Measurements from ENCODE around the gene SLC39A10. TPM values are rescaled to one million over a fixed set of nuclear protein-coding genes. Genes with fewer than 3 reads are reported as not detected.

SLC39A10 gene
- total and polyA plus RNA-seq, 9 of the 15 experiments (the other 6 are each of a cell fraction or from before 2014, with no cell fraction given) = 12.5 to 40.1 (median 23.1) TPM

DNA sequence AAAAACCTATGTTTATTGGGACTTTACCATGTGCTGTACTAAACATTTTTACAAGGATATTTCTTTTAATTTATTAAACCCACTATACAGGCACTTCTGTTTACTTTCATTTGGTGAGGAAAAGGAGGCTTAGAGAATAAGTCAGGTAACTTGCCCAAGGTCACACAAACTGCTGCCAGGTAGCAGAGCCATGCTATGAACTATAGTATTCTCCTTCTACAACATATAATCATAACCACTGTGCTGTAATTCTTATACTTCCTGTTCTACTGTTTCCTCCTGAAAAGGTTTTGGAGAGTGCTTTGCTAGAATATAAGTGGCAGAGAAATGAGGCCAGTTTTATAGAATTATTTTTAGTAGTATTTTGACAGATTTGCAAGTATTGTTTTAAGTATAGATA, 29.5 kb downstream of the SLC39A10 start:
- Histone ChIP-seq H3K4me1 (replicated peaks in 1 of 2; ENCODE audit: control insufficient read depth in 2 of 2, insufficient read depth in 2 of 2, low read length in 2 of 2) (no peaks in the 10 kb centered on the region), H3K27me3 (ENCODE audit: control insufficient read depth in 2 of 2, insufficient read depth in 2 of 2, low read length in 2 of 2) (no peaks in the 10 kb centered on the region), H3K9me3 (replicated peaks; ENCODE audit: control insufficient read depth, insufficient read depth, low read depth, low read length) (no peaks in the 10 kb centered on the region), H3K9ac (ENCODE audit: insufficient read depth in 1 of 2, low read depth in 2 of 2, low read length in 2 of 2) (no peak overlapping the region), H4K20me1 (replicated peaks; ENCODE audit: control insufficient read depth, insufficient read depth, low read length) (no peaks in the 10 kb centered on the region), H3K9me1 (ENCODE audit: control insufficient read depth, insufficient read depth, low read length) (no peaks in the 10 kb centered on the region), H3K79me2 (ENCODE audit: control insufficient read depth, insufficient read depth, low read length) (no peaks in the 10 kb centered on the region; the same call in 2 of the 3 replicates), H3K36me3 (ENCODE audit: control insufficient read depth, insufficient read depth, low read length) (peaks cover 19% of the 10 kb centered on the region; the same call in 2 of the 3 replicates), H2AFZ (ENCODE audit: low read depth, low read length) (no peak overlapping the region), H3K4me3 (no peak overlapping the region), H3K27ac (ENCODE audit: extremely low read depth, low read depth, low read length) (no peak overlapping the region), H3K4me2 (ENCODE audit: insufficient read depth, low read length) (no peak overlapping the region)
- BruUV-seq (replicated peaks) = no TSS peak
- FAIRE-seq (no peak), ATAC-seq (no peak; the same call in 2 of the 3 replicates), DNase-seq (ENCODE audit: extremely low read depth in 1 of 4, low spot score in 3 of 4) (no peak)
- intact Hi-C loops (cut with micrococcal nuclease) = no loop called here
- in situ Hi-C loops (cut with MboI) = no loop called here
- POLR2A ChIA-PET = no interaction called here
- CTCF ChIA-PET (ENCODE audit: low intra/inter-chr PET ratio) = no interaction called here
- TF ChIP-seq ZNF764 (CRISPR knock-in tag; IDR thresholded peaks at IDR 0.05; ENCODE audit: low read depth) (no peak), HMG20B (CRISPR knock-in tag; IDR thresholded peaks at IDR 0.05) (no peak), EHMT2 (IDR thresholded peaks at IDR 0.05) (no peak), NCOA4 (IDR thresholded peaks at IDR 0.05; ENCODE audit: partially characterized antibody) (no peak), SRSF9 (IDR thresholded peaks at IDR 0.05; ENCODE audit: borderline replicate concordance, low read depth, low read length) (no peak), ZNF79 (CRISPR knock-in tag; IDR thresholded peaks at IDR 0.05; ENCODE audit: low read depth) (no peak), ZNF830 (CRISPR knock-in tag; IDR thresholded peaks at IDR 0.05) (no peak), TRIM24 (IDR thresholded peaks at IDR 0.05) (no peak), ESRRB (CRISPR knock-in tag; IDR thresholded peaks at IDR 0.05; ENCODE audit: borderline replicate concordance) (no peak), CEBPB (tag; IDR thresholded peaks at IDR 0.05) (no peak), MXI1 (IDR thresholded peaks at IDR 0.05; ENCODE audit: low read depth, low read length) (no peak), RBM14 (IDR thresholded peaks at IDR 0.05; ENCODE audit: borderline replicate concordance, insufficient read depth, low read depth, low read length) (no peak)
- TF ChIP-seq, protein P1, sequence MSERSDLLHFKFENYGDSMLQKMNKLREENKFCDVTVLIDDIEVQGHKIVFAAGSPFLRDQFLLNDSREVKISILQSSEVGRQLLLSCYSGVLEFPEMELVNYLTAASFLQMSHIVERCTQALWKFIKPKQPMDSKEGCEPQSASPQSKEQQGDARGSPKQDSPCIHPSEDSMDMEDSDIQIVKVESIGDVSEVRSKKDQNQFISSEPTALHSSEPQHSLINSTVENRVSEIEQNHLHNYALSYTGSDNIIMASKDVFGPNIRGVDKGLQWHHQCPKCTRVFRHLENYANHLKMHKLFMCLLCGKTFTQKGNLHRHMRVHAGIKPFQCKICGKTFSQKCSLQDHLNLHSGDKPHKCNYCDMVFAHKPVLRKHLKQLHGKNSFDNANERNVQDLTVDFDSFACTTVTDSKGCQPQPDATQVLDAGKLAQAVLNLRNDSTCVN (CRISPR knock-in tag; IDR thresholded peaks at IDR 0.05) = no peak
- TF ChIP-seq, protein P2, sequence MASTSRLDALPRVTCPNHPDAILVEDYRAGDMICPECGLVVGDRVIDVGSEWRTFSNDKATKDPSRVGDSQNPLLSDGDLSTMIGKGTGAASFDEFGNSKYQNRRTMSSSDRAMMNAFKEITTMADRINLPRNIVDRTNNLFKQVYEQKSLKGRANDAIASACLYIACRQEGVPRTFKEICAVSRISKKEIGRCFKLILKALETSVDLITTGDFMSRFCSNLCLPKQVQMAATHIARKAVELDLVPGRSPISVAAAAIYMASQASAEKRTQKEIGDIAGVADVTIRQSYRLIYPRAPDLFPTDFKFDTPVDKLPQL (IDR thresholded peaks at IDR 0.05; ENCODE audit: extremely low read depth, insufficient read length) = no peak

Measured in K562 (cell line).